ENCODE measurements around the gene GAREM1. TPM values are rescaled to one million over a fixed set of nuclear protein-coding genes. Genes with fewer than 3 reads are reported as not detected.
"Not testable (repeated sequence)": the region's sequence is repeated elsewhere in the genome, so short reads cannot be mapped to it uniquely, and the experiment has no call there.

Gene GAREM1
- total RNA-seq, result 6.2 to 7.7 TPM (median 6.3 TPM) in 3 replicates
- long read RNA-seq, full-length matches to known transcripts, result 6 of 7 reads
- long read RNA-seq, partial matches to known transcripts, result 0 of 7 reads
- long read RNA-seq, other reads (novel, unspliced or antisense), result 1 of 7 reads

DNA sequence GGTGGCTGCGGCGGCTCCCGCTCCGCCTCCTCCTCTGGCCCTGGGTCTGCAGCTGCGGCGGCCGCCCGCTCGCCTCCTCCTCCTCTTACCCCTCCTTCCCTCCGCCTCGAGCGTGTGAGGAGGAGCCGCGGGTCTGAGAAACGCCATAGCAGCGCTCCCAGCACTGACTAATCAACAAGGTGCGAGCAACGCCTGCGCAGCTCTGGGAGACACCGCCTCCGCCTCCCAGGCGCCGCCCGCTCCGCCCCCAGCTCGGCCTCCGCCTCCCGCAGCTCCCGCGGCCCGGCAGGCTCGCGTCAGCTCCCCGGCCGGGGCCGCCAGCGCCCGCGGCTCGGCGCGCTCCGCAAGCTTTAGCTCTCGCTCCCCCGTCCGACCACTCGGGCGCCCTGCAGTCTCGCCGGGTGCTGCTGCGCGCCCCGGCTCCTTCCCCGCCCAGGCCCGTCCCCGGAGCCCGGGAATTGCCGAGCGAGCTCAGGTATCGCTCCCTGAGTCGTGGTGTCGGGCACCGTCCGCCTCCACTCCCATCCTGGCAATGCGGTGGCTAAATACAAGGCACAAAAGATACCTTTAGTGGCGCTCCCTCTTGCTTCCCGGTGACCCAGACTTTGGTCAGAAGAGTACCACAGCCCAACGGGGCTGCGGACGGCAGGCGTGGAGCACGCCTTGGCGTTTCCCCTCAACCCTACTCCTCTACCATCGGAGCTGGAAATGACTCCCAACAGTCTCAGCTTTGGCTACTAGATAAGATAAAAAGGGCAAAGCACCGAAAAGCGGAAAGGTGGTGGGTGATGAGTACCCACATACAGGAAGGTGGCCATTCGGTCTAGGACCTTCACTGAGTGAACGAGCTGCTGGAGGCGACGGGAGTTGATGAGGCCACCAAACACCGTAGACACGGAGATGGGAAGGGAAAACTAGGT lies at the start of gene GAREM1:
Gene GAREM1 (minus strand): TSS at position 169 of the 920 bp plus-strand sequence. CDS start 454 bp downstream, outside the sequence.
- peak; percentile 87 for TF ChIP-seq CTCF (IDR thresholded peaks at IDR 0.05)
- no peaks in the 10 kb centered on the region for H3K9me3 Mint-ChIP-seq (ENCODE audit: low read depth)

GRCh38 chr18:32511147-32511546 lies 40.5 kb upstream of the GAREM1 start:
- Mint-ChIP-seq H3K27ac (ENCODE audit: unreplicated experiment) (no peak overlapping the region), H3K9me3 (ENCODE audit: low read depth) (no peaks in the 10 kb centered on the region), H3K4me3 (ENCODE audit: unreplicated experiment) (no peak overlapping the region), H3K4me1 (ENCODE audit: low read depth) (no peaks in the 10 kb centered on the region), H3K36me3 (ENCODE audit: low read depth) (no peaks in the 10 kb centered on the region), H3K27me3 (ENCODE audit: low read depth) (peaks cover 10% of the 10 kb centered on the region)
- no peak for DNase-seq (ENCODE audit: low spot score)
- TF ChIP-seq CTCF (IDR thresholded peaks at IDR 0.05), result no peak

More for the DNA sequence above, at the start of gene GAREM1:
- Mint-ChIP-seq H3K27ac (ENCODE audit: unreplicated experiment) (peak within 1 kb of the TSS; percentile 78), H3K4me1 (ENCODE audit: low read depth) (peaks cover 26% of the 10 kb centered on the region), H3K4me3 (ENCODE audit: unreplicated experiment) (peak within 1 kb of the TSS; percentile 86), H3K36me3 (ENCODE audit: low read depth) (no peaks in the 10 kb centered on the region), H3K27me3 (ENCODE audit: low read depth) (peaks cover 10% of the 10 kb centered on the region)
- peak; percentile 98 for DNase-seq (ENCODE audit: low spot score)

DNA sequence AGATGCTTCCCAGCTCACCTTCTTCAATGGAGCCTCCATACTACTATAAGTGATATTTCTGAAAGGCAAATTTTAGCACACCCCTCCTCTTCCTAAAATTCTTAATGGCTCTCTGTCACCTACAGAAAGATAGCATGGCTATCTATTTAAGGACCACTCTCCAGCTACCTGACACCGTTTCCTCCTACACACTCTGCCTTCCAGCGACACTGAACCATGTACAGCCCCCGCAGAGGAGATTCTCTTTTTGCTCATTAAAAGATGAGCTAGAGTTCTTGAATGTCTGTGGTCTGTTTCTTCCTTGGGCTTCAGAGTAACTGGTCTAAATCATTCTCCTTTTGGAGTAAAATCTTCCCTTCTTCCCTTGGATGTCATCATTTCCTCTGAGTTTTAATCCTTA lies 38.4 kb upstream of the GAREM1 start:
- no peaks in the 10 kb centered on the region for H3K36me3 Mint-ChIP-seq (ENCODE audit: low read depth)
- no peak overlapping the region for H3K27ac Mint-ChIP-seq (ENCODE audit: unreplicated experiment)
- H3K4me1 Mint-ChIP-seq (ENCODE audit: low read depth), result no peaks in the 10 kb centered on the region
- no peak for DNase-seq (ENCODE audit: low spot score)
- no peaks in the 10 kb centered on the region for H3K9me3 Mint-ChIP-seq (ENCODE audit: low read depth)
- TF ChIP-seq CTCF (IDR thresholded peaks at IDR 0.05), result no peak
- peaks cover 6% of the 10 kb centered on the region for H3K27me3 Mint-ChIP-seq (ENCODE audit: low read depth)
- H3K4me3 Mint-ChIP-seq (ENCODE audit: unreplicated experiment), result no peak overlapping the region

DNA sequence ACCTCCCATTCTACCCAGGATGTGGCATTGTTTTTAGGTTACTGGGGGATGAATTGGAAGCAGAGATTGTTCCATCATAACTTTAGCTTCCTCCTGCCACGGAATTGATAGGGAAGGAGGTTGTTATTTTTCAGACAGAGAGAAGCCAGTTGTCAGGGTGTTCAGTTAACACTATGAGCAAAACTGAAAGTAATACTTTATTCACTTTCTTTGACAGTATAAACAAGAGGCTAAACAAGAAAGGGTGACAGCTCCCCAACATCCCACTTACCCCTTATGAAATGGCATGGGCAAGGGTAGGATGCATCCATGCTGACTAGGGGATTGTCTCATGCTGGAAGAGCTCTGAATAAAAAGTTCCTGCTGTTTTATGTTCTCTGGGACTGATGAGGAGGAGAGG lies 36.4 kb upstream of the GAREM1 start:
- TF ChIP-seq CTCF (IDR thresholded peaks at IDR 0.05), result no peak
- no peaks in the 10 kb centered on the region for H3K4me1 Mint-ChIP-seq (ENCODE audit: low read depth)
- no peaks in the 10 kb centered on the region for H3K36me3 Mint-ChIP-seq (ENCODE audit: low read depth)
- H3K9me3 Mint-ChIP-seq (ENCODE audit: low read depth), result no peaks in the 10 kb centered on the region
- DNase-seq (ENCODE audit: low spot score), result no peak
- H3K4me3 Mint-ChIP-seq (ENCODE audit: unreplicated experiment), result no peak overlapping the region
- no peak overlapping the region for H3K27ac Mint-ChIP-seq (ENCODE audit: unreplicated experiment)
- peaks cover 8% of the 10 kb centered on the region for H3K27me3 Mint-ChIP-seq (ENCODE audit: low read depth)

DNA sequence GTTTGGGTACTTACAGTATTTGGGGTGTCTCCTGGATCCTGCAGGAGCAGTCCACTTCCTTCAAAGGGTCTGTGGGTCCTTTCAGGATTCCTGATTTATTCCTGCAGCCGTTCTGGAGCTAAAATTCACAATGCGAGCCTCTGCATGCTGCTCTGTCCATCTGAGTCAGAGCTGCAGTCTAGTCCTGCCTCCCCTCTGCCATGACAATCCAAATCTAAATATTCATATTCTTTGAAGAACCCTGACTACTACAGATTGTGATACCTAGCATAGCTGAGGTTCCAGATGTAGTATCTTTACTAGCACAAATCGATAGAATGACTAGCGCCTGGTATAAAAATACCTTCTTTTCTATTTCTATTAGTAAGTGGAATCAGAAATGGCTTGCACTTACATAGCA lies 31.3 kb upstream of the GAREM1 start:
- Mint-ChIP-seq H3K4me3 (ENCODE audit: unreplicated experiment) (no peak overlapping the region), H3K27me3 (ENCODE audit: low read depth) (peaks cover 14% of the 10 kb centered on the region), H3K4me1 (ENCODE audit: low read depth) (no peaks in the 10 kb centered on the region), H3K9me3 (ENCODE audit: low read depth) (no peaks in the 10 kb centered on the region), H3K27ac (ENCODE audit: unreplicated experiment) (no peak overlapping the region), H3K36me3 (ENCODE audit: low read depth) (no peaks in the 10 kb centered on the region)
- no peak for DNase-seq (ENCODE audit: low spot score)
- no peak for TF ChIP-seq CTCF (IDR thresholded peaks at IDR 0.05)

DNA sequence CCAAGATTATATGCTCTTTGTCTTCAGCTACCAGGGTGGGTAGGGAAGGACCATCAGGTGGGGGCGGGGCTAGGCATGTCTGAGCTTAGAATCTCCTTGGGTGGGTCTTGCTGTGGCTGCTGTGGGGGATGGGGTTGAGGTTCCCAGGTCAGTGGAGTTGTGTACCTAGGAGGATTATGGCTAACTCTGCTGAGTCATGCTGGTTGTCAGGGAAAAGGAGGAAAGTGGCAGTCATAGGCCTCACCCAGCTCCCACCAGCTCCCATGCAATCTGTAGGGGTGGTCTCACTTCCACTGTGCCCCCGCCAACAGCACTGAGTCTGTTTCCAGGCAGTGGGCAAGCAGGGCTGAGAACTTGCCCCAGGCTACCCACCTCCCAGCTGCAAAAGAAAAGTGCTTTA lies 30.6 kb upstream of the GAREM1 start:
- not testable (repeated sequence) for H3K9me3 Mint-ChIP-seq (ENCODE audit: low read depth); H3K36me3 Mint-ChIP-seq (ENCODE audit: low read depth); H3K27ac Mint-ChIP-seq (ENCODE audit: unreplicated experiment); H3K4me3 Mint-ChIP-seq (ENCODE audit: unreplicated experiment); H3K4me1 Mint-ChIP-seq (ENCODE audit: low read depth); DNase-seq (ENCODE audit: low spot score)
- H3K27me3 Mint-ChIP-seq (ENCODE audit: low read depth), result peaks cover 17% of the 10 kb centered on the region

Measured in chondrocyte (in vitro differentiated cells).